ENCODE data around the gene CTIF. TPM values are rescaled to one million over a fixed set of nuclear protein-coding genes. Genes with fewer than 3 reads are reported as not detected.

The CTIF gene
- total RNA-seq, 2 experiments from 2014 or later, result 0.06 to 0.38 TPM

GRCh38 chr18:48611785-48612480, 73.1 kb downstream of the CTIF start:
- Histone ChIP-seq H3K4me3 (ENCODE audit: low read depth, low read length, poor library complexity, severe bottlenecking) (no peak overlapping the region), H3K27ac (ENCODE audit: low read depth, low read length, poor library complexity, severe bottlenecking) (no peak overlapping the region), H3K9me2 (ENCODE audit: insufficient read depth, low read length) (no peaks in the 10 kb centered on the region), H3K79me2 (ENCODE audit: insufficient read depth, low read depth, low read length) (no peaks in the 10 kb centered on the region), H3K9me3 (ENCODE audit: low read length) (no peaks in the 10 kb centered on the region), H3K36me3 (ENCODE audit: insufficient read depth, low read length) (no peaks in the 10 kb centered on the region), H3K4me2 (ENCODE audit: low read length) (no peak overlapping the region), H3K4me1 (ENCODE audit: insufficient read depth, low read length, poor library complexity, severe bottlenecking) (no peaks in the 10 kb centered on the region), H4K20me1 (ENCODE audit: insufficient read depth, low read length) (no peaks in the 10 kb centered on the region), H2AFZ (ENCODE audit: low read length) (no peak overlapping the region)
- ChIA-PET CTCF (ENCODE audit: unreplicated experiment) (no interaction called here), POLR2A (no interaction called here)
- TF ChIP-seq EZH2phosphoT487 (IDR thresholded peaks at IDR 0.05; ENCODE audit: borderline replicate concordance, low read depth, low read length) (no peak), CTCF (conservative IDR thresholded peaks at IDR 0.05; ENCODE audit: low read length) (no peak)
- BruUV-seq (replicated peaks), result no TSS peak
- DNase-seq (ENCODE audit: low spot score), result no peak
- intact Hi-C loops (cut with micrococcal nuclease; ENCODE audit: unreplicated experiment), result no loop called here

GRCh38 chr18:48612511-48612910, 73.7 kb downstream of the CTIF start:
- no peak overlapping the region for H3K4me3 ChIP-seq (ENCODE audit: low read depth, low read length, poor library complexity, severe bottlenecking)
- no peaks in the 10 kb centered on the region for H3K36me3 ChIP-seq (ENCODE audit: insufficient read depth, low read length)
- no peak for DNase-seq (ENCODE audit: low spot score)
- ChIA-PET POLR2A (no interaction called here), CTCF (ENCODE audit: unreplicated experiment) (no interaction called here)
- no peak overlapping the region for H2AFZ ChIP-seq (ENCODE audit: low read length)
- no peaks in the 10 kb centered on the region for H3K9me3 ChIP-seq (ENCODE audit: low read length)
- no peaks in the 10 kb centered on the region for H4K20me1 ChIP-seq (ENCODE audit: insufficient read depth, low read length)
- H3K27ac ChIP-seq (ENCODE audit: low read depth, low read length, poor library complexity, severe bottlenecking), result no peak overlapping the region
- BruUV-seq (replicated peaks), result no TSS peak
- H3K79me2 ChIP-seq (ENCODE audit: insufficient read depth, low read depth, low read length), result no peaks in the 10 kb centered on the region
- intact Hi-C loops (cut with micrococcal nuclease; ENCODE audit: unreplicated experiment), result no loop called here
- no peak overlapping the region for H3K4me2 ChIP-seq (ENCODE audit: low read length)
- no peak for TF ChIP-seq CTCF (conservative IDR thresholded peaks at IDR 0.05; ENCODE audit: low read length)
- no peak for TF ChIP-seq EZH2phosphoT487 (IDR thresholded peaks at IDR 0.05; ENCODE audit: borderline replicate concordance, low read depth, low read length)
- H3K4me1 ChIP-seq (ENCODE audit: insufficient read depth, low read length, poor library complexity, severe bottlenecking), result no peaks in the 10 kb centered on the region
- H3K9me2 ChIP-seq (ENCODE audit: insufficient read depth, low read length), result no peaks in the 10 kb centered on the region

GRCh38 chr18:48612917-48613316, 74.1 kb downstream of the CTIF start:
- H3K4me1 ChIP-seq (ENCODE audit: insufficient read depth, low read length, poor library complexity, severe bottlenecking), result no peaks in the 10 kb centered on the region
- H2AFZ ChIP-seq (ENCODE audit: low read length), result no peak overlapping the region
- H3K9me2 ChIP-seq (ENCODE audit: insufficient read depth, low read length), result no peaks in the 10 kb centered on the region
- POLR2A ChIA-PET, result no interaction called here
- intact Hi-C loops (cut with micrococcal nuclease; ENCODE audit: unreplicated experiment), result no loop called here
- no peak overlapping the region for H3K4me2 ChIP-seq (ENCODE audit: low read length)
- no peaks in the 10 kb centered on the region for H4K20me1 ChIP-seq (ENCODE audit: insufficient read depth, low read length)
- no peak overlapping the region for H3K27ac ChIP-seq (ENCODE audit: low read depth, low read length, poor library complexity, severe bottlenecking)
- CTCF ChIA-PET (ENCODE audit: unreplicated experiment), result no interaction called here
- no peaks in the 10 kb centered on the region for H3K79me2 ChIP-seq (ENCODE audit: insufficient read depth, low read depth, low read length)
- no TSS peak for BruUV-seq (replicated peaks)
- H3K4me3 ChIP-seq (ENCODE audit: low read depth, low read length, poor library complexity, severe bottlenecking), result no peak overlapping the region
- no peaks in the 10 kb centered on the region for H3K9me3 ChIP-seq (ENCODE audit: low read length)
- no peak for DNase-seq (ENCODE audit: low spot score)
- no peaks in the 10 kb centered on the region for H3K36me3 ChIP-seq (ENCODE audit: insufficient read depth, low read length)
- TF ChIP-seq EZH2phosphoT487 (IDR thresholded peaks at IDR 0.05; ENCODE audit: borderline replicate concordance, low read depth, low read length) (no peak), CTCF (conservative IDR thresholded peaks at IDR 0.05; ENCODE audit: low read length) (no peak)

Measured in OCI-LY7 (cell line).